ENCODE data around the gene RENBP. TPM values are rescaled to one million over a fixed set of nuclear protein-coding genes. Genes with fewer than 3 reads are reported as not detected.

The RENBP gene
- total RNA-seq = 1.3 and 1.5 TPM in 2 replicates

DNA sequence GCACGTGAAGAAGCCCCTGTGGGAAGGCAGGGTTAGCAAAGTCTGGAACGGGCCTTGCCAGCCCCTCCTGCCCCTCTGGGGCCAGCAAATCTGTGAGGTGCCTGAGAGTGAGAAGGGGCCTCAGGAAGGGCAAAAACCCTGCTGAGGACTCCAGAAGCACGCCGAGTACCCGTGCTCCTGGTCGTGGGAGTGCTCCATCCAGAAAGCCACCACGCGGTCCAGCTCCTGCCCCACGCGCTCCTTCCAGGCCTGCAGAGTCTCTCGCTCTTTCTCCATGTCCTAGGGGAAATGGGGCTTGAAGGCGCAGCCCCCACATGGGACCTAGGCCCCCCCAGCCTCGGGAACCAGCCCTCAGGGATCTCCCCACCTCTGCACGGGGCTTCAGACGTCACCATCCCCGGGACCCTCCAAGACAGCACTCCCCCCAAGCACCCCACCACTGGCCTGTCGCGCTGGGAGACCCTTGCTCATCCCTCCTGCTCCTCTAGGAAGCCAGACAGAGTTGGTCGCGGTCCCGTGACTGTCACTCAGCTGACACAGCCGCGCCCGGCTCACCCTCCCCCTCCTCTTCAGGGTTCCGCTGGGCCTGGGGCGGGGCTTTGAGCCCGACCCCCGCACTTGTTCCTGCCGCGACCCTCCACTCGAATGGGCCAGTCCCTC is at the start of gene RENBP:
Gene RENBP (minus strand): TSS at position 504 of the 660 bp plus-strand sequence. CDS start 33 bp downstream, at position 471.

DNA sequence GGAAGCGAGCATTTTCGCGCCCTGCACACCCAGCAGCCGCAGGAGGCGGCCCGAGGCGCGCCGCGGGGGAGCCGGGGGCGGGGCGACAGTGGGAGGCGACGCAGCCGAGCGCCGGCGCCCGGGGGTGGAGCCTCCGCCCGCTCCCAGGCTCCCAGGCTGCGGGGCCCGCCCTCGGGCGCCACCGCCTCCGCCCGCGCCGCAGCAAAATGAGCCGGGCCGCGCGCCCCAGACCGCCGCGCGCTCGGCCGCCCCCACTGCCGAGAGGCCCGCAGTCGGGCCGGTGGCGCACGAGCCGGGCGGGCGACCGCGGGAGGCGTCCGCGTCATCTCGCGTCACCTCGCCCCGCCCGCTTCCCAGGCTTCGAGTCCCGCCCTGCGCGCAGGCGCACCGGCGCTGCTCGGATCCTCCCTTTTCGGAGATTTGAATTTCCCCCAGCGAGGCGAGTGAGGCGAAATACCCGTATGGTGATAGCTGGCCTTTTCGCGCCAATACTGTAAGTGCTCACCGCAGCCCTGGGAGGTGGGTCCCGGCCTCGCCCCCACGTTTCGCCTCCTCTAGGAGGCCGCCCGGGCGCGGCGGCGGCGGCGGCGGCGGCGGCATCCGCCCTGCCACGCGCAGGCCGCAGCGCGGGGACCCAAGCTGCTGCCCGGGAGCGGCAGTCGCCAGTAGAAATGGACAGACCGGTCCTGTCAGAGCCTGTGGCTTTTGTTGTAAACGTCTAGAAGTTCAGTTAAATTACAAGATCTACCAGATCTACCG is 28.1 kb upstream of the RENBP start, which contains the start of gene TMEM187:
Gene TMEM187 (plus strand): TSS at position 387 of the 759 bp plus-strand sequence. CDS start 9,309 bp downstream, outside the sequence.

DNA sequence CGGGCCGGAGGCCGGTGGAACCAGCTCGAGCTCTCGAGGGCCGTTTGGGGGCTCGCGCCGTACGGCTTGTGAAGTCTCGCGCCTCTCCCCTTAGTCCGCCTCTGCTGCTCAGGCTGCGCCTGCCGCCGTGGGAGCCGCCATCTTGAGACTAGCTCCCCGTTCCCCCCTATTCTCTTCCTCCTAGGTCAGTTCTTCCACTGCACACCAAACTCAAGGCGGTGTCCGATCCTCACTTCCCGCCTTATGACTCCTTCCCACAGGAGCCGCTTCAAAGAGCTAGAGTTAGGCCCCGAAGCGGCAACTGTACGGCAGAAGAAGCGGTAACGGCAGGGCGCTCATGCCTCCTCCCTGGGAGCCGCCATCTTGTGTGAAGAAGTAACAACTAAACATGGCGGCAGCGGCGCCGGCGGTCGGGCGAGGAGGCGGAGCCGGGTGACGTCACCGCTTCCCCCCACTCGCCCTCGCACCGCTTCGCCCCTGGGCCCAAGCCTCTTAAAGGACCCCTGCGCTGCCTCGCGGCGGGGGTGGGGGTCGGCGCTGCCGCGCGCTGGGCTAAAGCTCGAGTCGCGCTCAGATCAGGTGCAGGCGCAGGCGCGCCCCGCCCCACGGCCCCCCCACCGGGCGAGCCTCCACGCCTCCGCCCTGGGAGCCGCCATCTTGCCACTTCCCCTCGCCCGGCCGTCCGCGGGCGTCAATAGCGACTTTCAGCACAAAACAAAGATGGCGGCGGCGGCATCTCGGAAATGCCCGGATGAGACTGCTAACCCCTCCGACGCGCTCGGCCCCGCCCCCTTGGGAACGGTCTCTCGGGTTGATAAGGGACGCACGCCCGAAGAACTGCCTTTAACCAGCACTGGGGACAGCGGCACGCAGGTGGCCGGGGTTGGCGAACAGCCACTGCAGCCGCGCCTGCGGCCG is 27.3 kb upstream of the RENBP start, which contains the start of gene HCFC1:
Gene HCFC1 (minus strand): TSS at position 369 of the 918 bp plus-strand sequence. CDS start 978 bp downstream, outside the sequence.

DNA sequence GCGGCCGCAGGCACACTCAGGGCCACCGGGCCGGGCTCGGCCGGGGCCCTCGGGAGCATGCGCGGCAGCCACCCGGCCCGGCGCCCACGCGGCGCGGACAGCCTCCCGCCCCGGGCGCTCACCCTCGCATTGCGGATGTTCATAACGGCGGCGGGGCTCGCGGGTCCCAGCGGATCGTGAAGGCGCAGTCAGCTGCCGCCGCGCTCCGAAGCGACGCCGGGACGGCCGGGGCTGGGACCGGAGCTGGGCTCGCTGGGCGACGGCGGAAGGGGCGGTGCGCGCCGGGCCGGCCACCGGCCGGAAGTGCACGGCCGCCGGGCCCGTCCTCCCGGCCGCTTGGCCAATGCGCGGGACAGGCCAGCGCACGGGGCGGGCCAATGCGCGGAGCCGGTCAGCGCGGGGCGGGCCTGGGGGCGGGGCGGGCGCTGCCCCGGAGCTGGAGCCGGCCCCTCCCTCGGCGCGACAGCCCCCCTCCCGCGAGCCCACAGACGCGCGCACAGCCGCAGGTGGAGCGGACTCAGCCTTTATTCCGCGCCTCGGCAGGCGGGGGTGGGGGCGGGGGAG is 9.6 kb downstream of the RENBP start, which contains the start of gene NAA10:
Gene NAA10 (minus strand): TSS at position 276 of the 564 bp plus-strand sequence. CDS start 133 bp downstream, at position 143.

DNA sequence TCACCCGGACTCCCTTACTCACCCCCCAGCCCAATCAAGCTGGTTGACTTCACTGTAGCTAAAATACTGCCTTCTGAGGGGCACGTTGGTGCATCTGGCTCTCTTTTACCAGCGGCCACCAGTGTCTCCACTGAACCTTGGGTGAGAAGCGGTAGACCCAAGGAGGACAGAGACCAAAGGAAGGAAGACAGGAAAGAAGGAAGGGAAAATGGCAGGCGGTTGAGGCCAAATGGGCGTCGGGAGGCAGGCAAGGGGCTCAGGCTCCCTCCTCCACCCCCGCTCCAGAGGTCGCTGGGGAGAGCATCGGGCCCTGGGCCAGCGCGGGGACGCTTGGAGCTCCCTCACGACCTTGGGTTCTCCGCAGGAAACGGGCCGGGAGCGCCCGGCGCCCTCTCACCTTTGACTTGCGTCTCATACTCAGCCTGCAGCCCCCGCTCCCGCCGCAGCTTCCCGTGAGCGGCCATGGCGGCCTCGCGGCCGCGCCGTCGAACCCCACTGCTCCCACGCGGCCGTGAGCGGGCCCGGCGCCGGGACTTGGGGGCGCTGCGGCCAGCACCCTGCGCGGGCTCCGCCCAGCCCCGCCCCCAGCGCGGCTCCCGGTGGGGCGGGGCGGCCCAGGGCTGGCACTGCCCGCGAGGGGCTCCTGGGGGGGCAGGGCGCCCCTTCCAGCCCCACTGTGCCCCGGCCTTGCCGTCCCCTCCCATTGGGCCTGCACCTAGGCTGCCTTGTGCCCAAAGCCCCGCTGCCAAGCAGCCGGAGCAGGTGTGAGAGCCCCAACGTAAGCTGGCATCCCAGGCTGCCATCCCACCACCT is 18.5 kb downstream of the RENBP start, which contains the start of gene ARHGAP4:
Gene ARHGAP4 (minus strand): TSS at position 526 of the 813 bp plus-strand sequence. CDS start 62 bp downstream, at position 464.

DNA sequence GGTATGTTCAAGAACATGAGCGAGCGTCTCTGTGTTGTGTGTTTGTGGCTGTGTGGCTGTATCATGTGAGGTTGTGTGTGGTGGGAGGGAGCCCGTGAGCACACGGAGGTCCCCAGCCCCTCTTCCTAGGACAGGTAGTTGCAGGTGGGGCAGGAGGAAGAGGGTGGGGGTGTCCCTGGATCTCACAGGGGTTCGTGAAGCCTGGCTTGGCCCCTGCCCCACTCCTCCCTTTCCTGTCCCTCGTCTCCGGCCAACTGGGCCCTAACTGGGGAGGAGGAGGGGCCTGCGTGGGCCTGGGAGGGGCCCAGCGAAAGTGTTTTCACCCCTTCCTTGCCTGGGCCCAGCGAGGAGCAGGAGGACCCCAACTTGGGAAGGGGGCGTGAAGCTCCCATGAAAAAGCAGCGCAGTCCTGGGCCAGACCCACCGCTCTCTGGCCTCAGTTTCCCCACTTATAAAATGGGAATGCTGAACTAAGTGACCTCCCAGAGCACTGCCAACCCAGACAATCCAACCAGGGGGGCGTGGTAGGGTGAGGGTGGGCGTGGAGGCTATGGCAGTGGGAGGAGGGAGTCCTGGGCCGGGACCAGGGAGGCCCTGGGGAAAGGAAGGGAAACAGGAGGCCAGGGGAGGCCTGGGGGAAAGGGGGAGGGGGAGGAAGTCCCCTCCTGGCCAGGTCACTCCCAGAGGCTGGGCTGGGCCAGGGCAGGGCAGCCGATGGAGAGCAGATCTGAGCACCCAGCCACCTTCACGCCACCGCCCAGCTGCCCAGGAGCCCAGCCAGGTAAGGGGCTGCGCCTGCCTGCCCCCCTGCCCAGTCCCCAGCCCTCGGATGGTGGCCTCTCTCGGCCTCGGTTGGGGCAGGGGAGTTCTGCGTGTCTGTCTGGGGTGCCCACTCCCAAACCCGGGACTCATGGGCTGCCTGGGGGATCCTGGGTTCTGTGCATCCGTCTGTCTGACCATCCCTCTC is 40.2 kb downstream of the RENBP start, which contains the start of gene AVPR2:
Gene AVPR2 (plus strand): TSS at position 683 of the 967 bp plus-strand sequence. CDS start 473 bp downstream, outside the sequence.

DNA sequence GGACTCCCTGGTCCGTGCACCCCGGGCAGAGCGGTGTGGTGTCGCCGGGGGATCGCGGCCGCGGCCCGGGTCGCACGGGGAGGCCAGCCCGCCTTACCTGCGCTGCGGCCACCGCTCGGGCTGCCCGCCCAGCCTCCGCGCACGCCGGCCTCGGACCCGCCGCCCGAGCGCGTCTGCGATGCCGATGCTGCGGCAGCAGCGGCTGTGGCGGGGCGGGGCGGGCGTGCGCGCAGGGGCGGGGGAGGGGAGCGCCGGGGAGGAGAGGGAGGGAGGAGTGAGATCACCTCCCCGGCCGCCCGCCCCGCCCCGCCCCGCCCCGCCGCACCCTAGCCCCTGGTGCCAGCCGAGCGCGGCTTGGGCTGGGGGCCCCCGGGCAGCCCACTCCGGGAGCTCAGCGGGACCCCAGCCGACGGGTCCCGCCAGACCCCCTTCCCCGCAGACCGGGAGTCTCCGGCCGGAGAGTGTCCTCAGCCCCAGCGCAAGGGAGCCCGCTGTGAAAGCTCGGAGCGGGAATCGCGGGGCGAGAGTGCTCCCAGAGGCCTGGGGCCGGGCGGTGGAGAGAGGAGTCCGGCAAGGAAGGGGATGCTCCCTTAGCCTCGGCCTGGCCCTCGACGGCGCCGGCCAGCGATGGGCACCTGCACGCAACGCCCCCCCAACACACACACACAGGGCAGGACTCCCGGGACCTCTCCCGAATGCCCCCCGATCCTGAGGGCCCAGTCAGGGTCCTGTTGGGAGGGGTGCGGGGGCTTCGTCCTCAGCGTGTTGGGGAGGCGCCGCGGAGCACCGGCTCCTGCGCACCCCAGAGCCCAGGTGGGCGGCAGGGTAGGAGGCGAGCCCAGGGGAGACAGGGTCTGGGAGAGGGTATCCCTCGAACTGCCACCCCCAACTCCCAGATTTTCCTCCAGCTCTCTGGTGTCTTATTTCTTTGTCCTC is 58.2 kb downstream of the RENBP start, which contains the start of gene L1CAM:
Gene L1CAM (minus strand): TSS at position 206 of the 936 bp plus-strand sequence. CDS start 10,337 bp downstream, outside the sequence.

Other genes with a start within 250 kb of the RENBP start
- 115 and 129 TPM in 2 replicates for gene BCAP31, start 220.3 kb downstream of the RENBP start, total RNA-seq
- gene ABCD1, start 219.8 kb downstream of the RENBP start, total RNA-seq = 15.7 and 26.0 TPM in 2 replicates
- gene PLXNB3, start 180.4 kb downstream of the RENBP start, total RNA-seq = 2.3 and 6.1 TPM in 2 replicates
- gene SRPK3, start 163.6 kb downstream of the RENBP start, total RNA-seq = 0.58 and 1.5 TPM in 2 replicates
- gene IDH3G, start 150.3 kb downstream of the RENBP start, total RNA-seq = 62.4 and 63.3 TPM in 2 replicates
- gene SSR4, start 150.0 kb downstream of the RENBP start, total RNA-seq = 55.1 and 119 TPM in 2 replicates
- gene PDZD4, start 114.1 kb downstream of the RENBP start, total RNA-seq = 0.15 and 0.33 TPM in 2 replicates
- gene L1CAM, start 58.5 kb downstream of the RENBP start, total RNA-seq = 1.2 and 1.6 TPM in 2 replicates
- not detected in 2 replicates for gene AVPR2, start 40.0 kb downstream of the RENBP start, total RNA-seq
- gene ARHGAP4, start 18.4 kb downstream of the RENBP start, total RNA-seq = 2.3 and 2.6 TPM in 2 replicates
- 39.0 and 41.8 TPM in 2 replicates for gene NAA10, start 9.6 kb downstream of the RENBP start, total RNA-seq
- 18.9 and 21.1 TPM in 2 replicates for gene HCFC1, start 27.2 kb upstream of the RENBP start, total RNA-seq
- 6.8 and 10.9 TPM in 2 replicates for gene TMEM187, start 28.1 kb upstream of the RENBP start, total RNA-seq
- 52.8 and 87.7 TPM in 2 replicates for gene IRAK1, start 75.3 kb upstream of the RENBP start, total RNA-seq
- 25.3 and 37.1 TPM in 2 replicates for gene MECP2, start 153.1 kb upstream of the RENBP start, total RNA-seq
- gene OPN1LW, start 199.6 kb upstream of the RENBP start, total RNA-seq = not detected in 2 replicates
- not detected in 2 replicates for gene OPN1MW, start 238.0 kb upstream of the RENBP start, total RNA-seq

Measured in smooth muscle cell of trachea (primary cell).